T-helper 1 cell (primary cell): Measurements from ENCODE around the gene CRLF3.
"Not testable (repeated sequence)": the region's sequence is repeated elsewhere in the genome, so short reads cannot be mapped to it uniquely, and the experiment has no call there.

Experiments
- DNase-seq, 5 donors: peaks; one replicate each; pipeline ENCODE4 v3.0.0-alpha.2; 2012 to 2020

CRLF3 gene

GRCh38 chr17:30735644-30736043 lies 88.8 kb downstream of the CRLF3 start:
- DNase-seq, result not testable (repeated sequence)

GRCh38 chr17:30735206-30735605 lies 89.3 kb downstream of the CRLF3 start:
- not testable (repeated sequence) for DNase-seq

- not testable (repeated sequence) for DNase-seq
Measured at GRCh38 chr17:30734153-30734552, 90.3 kb downstream of the CRLF3 start.
